ENCODE results near the gene SH3BP4.

GRCh38 chr2:235045336-235045972, 93.6 kb downstream of the SH3BP4 start:
- TF ChIP-seq EZH2phosphoT487 (IDR thresholded peaks at IDR 0.05; ENCODE audit: insufficient read depth, low read depth) (no peak), EZH2 (IDR thresholded peaks at IDR 0.05; ENCODE audit: insufficient read depth, poor library complexity, severe bottlenecking) (no peak)

Data from GM23248 (cell line).